Transverse colon (tissue), 3 donors: ENCODE results near the gene EIF2AK3.

Experiments
- EP300 ChIP-seq: sonication (generic); formaldehyde crosslinking; IDR thresholded peaks from one replicate; pipeline ENCODE4 v1.6.1; 2017; ENCODE audit warnings: antibody characterized with exemption, low read depth
- POLR2A ChIP-seq: fragments of 450-650 bp; IDR thresholded peaks from one replicate; pipeline ENCODE4 v1.6.1; 2016; ENCODE audit warnings: antibody characterized with exemption, mild to moderate bottlenecking, moderate library complexity
- TF ChIP-seq, protein P1 (sequence below), 5 experiments: fragments of 200-600 bp in 3 of 5; fragments of 450-650 bp in 2 of 5; sonication (generic) in 3 of 5; IDR thresholded peaks; 1 replicate in 2 of 5; 2 replicates in 3 of 5; pipeline ENCODE4 v1.5.1; 2016 to 2017; ENCODE audit warnings: antibody characterized with exemption in 5 of 5, inconsistent platforms in 3 of 5, mild to moderate bottlenecking in 2 of 5, moderate library complexity in 1 of 5

DNA sequence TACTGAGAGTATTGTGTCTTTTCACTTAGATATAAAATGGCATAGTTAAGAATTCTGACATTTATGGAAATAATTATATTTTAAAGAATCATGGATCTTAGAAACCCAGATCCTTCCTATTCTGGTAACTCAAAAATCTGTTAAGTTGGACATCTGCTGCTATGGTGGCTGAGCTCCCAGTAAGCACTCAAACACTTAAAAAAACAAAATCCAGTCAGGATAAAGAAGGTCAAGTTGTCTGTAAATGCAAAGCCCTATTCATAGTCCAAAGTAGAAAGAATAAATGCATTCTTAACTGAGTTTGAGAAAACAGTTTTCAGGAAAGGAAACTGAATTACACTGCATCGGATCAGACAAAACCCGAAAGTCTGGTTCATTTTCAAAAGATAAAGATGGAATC, 35.6 kb downstream of the EIF2AK3 start:
- TF ChIP-seq, protein P1, sequence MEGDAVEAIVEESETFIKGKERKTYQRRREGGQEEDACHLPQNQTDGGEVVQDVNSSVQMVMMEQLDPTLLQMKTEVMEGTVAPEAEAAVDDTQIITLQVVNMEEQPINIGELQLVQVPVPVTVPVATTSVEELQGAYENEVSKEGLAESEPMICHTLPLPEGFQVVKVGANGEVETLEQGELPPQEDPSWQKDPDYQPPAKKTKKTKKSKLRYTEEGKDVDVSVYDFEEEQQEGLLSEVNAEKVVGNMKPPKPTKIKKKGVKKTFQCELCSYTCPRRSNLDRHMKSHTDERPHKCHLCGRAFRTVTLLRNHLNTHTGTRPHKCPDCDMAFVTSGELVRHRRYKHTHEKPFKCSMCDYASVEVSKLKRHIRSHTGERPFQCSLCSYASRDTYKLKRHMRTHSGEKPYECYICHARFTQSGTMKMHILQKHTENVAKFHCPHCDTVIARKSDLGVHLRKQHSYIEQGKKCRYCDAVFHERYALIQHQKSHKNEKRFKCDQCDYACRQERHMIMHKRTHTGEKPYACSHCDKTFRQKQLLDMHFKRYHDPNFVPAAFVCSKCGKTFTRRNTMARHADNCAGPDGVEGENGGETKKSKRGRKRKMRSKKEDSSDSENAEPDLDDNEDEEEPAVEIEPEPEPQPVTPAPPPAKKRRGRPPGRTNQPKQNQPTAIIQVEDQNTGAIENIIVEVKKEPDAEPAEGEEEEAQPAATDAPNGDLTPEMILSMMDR (IDR thresholded peaks at IDR 0.05) = no peak
- TF ChIP-seq POLR2A = no peak
- no peak for TF ChIP-seq EP300
